Measurements from ENCODE around the gene PTPN22. TPM values are rescaled to one million over a fixed set of nuclear protein-coding genes. Genes with fewer than 3 reads are reported as not detected.

The PTPN22 gene
- total RNA-seq, 1 donor from 2014 or later = 0.35 TPM

GRCh38 chr1:113891631-113892220 lies 20.2 kb upstream of the PTPN22 start:
- ATAC-seq (ENCODE audit: poor library complexity) = no peak
- intact Hi-C loops (cut with DNase I) = no loop called here
- DNase-seq = no peak

DNA sequence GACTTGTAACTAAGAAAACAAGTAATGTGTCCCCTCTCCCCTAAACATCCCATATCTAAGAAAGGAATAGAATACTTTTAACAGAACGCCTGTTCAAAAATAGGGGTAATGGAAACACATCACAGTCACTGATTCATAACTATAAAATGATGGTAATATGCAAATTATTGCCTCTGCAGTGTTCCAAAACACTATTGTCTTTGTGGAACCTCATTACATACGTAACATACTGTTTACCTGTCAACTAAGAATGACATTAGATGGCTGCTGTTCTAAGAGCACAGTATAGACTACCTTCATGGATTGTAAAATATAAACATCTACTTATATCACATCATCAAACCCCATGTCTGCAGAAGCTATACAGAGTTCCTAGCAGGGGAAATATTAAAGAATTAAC lies 19.3 kb upstream of the PTPN22 start:
- ATAC-seq (ENCODE audit: poor library complexity) = no peak
- intact Hi-C loops (cut with DNase I) = no loop called here
- DNase-seq = no peak

DNA sequence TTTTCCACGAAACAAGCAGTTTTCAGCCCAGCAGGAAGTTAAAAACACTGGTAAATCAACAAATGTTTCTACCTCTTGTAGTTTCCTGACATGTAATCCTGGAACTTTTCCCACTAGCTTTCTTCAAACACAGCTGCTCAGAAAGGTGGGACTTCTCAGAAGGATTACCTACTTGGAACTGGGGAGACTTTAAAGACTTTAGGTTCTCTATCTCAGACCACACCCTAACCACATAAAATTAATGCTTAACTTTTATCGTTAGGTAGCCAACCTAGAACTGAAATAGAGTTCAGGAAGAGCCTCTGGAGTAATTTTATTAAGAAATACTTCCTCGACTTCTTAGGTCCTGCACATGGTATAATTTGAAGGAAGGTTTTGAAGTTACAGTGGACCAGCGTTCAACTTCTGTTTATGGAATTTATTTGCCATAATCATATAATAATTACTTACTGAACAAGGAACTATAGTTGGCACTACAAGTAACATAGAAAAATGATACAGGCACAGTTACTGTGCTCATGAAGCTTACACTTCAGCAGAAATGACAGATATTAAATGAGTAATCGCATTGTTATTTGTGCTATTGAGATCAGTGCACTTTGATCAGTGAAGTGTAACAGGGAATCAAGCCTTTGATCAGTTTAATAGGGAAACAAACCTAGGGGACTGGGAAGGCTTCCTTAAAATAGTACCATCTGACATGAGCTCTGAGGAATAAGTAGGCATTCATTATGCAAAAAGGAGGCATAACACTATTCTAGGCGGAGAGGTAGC lies 16.1 kb upstream of the PTPN22 start, which contains the start of gene BCL2L15:
BCL2L15 (minus strand) TSS at position 180 of the 774 bp plus-strand sequence. CDS start 206 bp downstream, outside the sequence.
- DNase-seq (no peak), ATAC-seq (ENCODE audit: poor library complexity) (no peak)
- intact Hi-C loops (cut with DNase I) = no loop called here

- intact Hi-C loops (cut with DNase I) = no loop called here
- no peak for DNase-seq
Measured at GRCh38 chr1:113886417-113887401, 15.2 kb upstream of the PTPN22 start.

GRCh38 chr1:113881661-113882060 lies 10.1 kb upstream of the PTPN22 start:
- no peak for DNase-seq
- intact Hi-C loops (cut with DNase I) = no loop called here
- no peak for ATAC-seq (ENCODE audit: poor library complexity)

More at GRCh38 chr1:113886417-113887401, 15.2 kb upstream of the PTPN22 start:
- no peak for ATAC-seq (ENCODE audit: poor library complexity)

DNA sequence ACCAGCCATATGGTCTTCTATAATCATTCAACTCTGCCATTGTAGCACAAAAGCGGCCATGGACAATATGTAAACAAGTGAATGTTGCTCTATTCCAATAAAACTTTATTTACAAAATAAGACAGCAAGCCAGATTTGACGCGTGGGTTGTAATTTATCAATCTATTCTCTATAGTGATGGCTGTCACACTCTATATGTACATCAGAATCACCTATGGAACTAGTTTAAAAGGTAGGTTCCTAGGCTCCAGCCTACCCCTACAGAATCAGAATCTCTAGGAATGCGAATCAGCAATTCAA lies 8.2 kb upstream of the PTPN22 start:
- intact Hi-C loops (cut with DNase I) = no loop called here
- DNase-seq = no peak
- ATAC-seq (ENCODE audit: poor library complexity) = no peak

DNA sequence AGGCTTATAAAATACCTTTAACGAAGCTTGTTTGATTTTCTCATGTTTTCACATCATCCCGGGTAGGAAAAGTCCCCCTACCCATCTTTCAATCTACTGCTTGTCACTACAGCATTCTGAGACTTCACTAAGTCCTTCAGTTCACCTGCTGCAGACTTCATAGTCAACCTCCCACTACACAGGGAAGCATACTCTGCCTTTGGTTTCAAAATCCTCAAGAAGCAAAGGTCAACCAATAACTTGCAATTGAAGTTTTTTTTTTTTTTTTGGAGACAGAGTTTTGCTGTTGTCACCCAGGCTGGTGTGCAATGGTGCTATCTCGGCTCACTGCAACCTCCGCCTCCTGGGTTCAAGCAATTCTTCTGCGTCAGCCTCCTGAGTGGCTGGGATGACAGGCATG lies 4.7 kb upstream of the PTPN22 start:
- intact Hi-C loops (cut with DNase I) = no loop called here
- no peak for ATAC-seq (ENCODE audit: poor library complexity)
- DNase-seq = no peak

GRCh38 chr1:113875714-113876113 lies 4.2 kb upstream of the PTPN22 start:
- intact Hi-C loops (cut with DNase I) = no loop called here
- ATAC-seq (ENCODE audit: poor library complexity) (no peak), DNase-seq (no peak)

- intact Hi-C loops (cut with DNase I) = no loop called here
- ATAC-seq (ENCODE audit: poor library complexity) (no peak), DNase-seq (no peak)
Measured at GRCh38 chr1:113874012-113874879, 2.7 kb upstream of the PTPN22 start.

- ATAC-seq (ENCODE audit: poor library complexity) = peak; percentile 59
- intact Hi-C loops (cut with DNase I) = no loop called here
- no peak for DNase-seq
Measured at GRCh38 chr1:113872219-113872935, 865 bp upstream of the PTPN22 start.

DNA sequence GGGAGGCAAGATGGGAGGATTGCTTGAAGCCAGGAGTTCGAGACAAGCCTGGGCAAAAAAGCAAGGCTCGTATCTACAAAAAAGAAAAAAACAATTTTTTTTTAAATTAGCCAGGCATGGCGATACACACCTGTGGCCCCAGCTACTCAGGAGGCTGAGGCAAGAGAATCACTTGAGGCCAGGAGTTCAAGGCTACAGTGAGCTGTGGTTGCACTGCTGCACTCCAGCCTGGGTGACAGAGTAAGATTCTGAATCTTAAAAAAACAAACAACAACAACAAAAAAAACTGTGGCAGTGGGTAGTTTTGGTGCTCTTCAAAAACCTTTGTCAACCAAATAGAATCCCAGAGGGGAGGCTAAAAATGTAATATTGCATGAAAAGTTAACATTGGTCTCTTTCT lies 734 bp downstream of the PTPN22 start:
- intact Hi-C loops (cut with DNase I) = no loop called here

GRCh38 chr1:113868387-113869083 lies 3.0 kb downstream of the PTPN22 start:
- ATAC-seq (ENCODE audit: poor library complexity) = no peak
- DNase-seq = no peak

More for the DNA sequence above, 734 bp downstream of the PTPN22 start:
- ATAC-seq (ENCODE audit: poor library complexity) = no peak
- no peak for DNase-seq

GRCh38 chr1:113861641-113862040 lies 9.9 kb downstream of the PTPN22 start:
- DNase-seq (no peak), ATAC-seq (ENCODE audit: poor library complexity) (no peak)
- intact Hi-C loops (cut with DNase I) = no loop called here

More at GRCh38 chr1:113868387-113869083, 3.0 kb downstream of the PTPN22 start:
- intact Hi-C loops (cut with DNase I) = no loop called here

- intact Hi-C loops (cut with DNase I) = no loop called here
- DNase-seq = no peak
- no peak for ATAC-seq (ENCODE audit: poor library complexity)
Measured at GRCh38 chr1:113860891-113861290, 10.6 kb downstream of the PTPN22 start.

- DNase-seq (no peak), ATAC-seq (ENCODE audit: poor library complexity) (peak; percentile 46)
- intact Hi-C loops (cut with DNase I) = no loop called here
Measured at GRCh38 chr1:113859478-113860175, 11.9 kb downstream of the PTPN22 start.

DNA sequence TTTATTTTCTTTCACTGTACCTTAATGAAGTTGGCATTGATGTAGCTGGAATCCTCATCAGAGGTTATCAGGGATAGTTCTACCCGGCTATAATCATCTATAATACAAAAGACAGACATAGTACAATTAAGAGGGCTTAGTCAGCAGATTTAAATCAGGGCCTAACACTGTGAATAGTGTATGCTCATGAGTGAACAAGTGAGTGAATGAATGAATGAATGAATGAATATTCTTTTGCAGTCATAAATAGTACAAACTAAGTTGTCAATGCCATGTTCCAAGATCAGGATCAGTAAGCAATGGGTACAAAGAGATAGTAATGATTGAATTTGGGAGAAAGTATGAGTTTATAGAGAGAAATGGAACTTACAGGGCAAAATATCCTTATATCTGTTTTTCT lies 12.5 kb downstream of the PTPN22 start:
- no peak for ATAC-seq (ENCODE audit: poor library complexity)
- intact Hi-C loops (cut with DNase I) = no loop called here
- no peak for DNase-seq

DNA sequence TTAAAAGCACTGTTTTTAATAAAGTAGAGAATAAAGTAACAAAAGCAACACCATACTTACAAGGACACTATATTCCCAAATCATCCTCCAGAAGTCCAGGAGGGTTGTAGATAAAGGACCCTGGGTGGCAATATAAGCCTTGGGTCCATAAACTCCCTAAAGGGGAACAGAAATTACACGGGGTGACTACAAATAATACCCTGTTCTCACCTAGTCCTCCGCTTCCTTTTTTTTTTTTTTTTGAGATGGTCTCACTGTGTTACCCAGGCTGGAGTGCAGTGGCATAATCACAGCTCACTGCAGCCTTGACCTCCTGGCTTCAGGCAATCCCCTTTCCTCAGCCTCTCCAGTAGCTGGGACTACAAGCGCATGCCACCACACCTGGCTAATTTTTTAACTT lies 13.1 kb downstream of the PTPN22 start:
- no peak for DNase-seq
- intact Hi-C loops (cut with DNase I) = no loop called here
- no peak for ATAC-seq (ENCODE audit: poor library complexity)
